IMR-90 (cell line): ENCODE data around the gene MYO7B.

Experiments used
- BHLHE40 ChIP-seq: fragments of 150-350 bp; IDR thresholded peaks from 2 replicates; pipeline ENCODE4 v1.6.1; 2016; ENCODE audit warnings: mild to moderate bottlenecking, low read depth, low read length
- CEBPB ChIP-seq: IDR thresholded peaks from 2 replicates; pipeline ENCODE4 v1.6.1; 2012; ENCODE audit warnings: low read depth, low read length, improper control_type of control experiment
- CTCF ChIP-seq: conservative IDR thresholded peaks from 2 replicates; pipeline ENCODE4 v1.5.1; 2012; ENCODE audit warnings: mild to moderate bottlenecking, low read depth, low read length, improper control_type of control experiment
- MAFK ChIP-seq: IDR thresholded peaks from 2 replicates; pipeline ENCODE4 v1.6.1; 2012; ENCODE audit warnings: low read depth, low read length, improper control_type of control experiment
- POLR2A ChIP-seq: IDR thresholded peaks from 2 replicates; pipeline ENCODE4 v1.6.1; 2012; ENCODE audit warnings: mild to moderate bottlenecking, low read depth, low read length
- RAD21 ChIP-seq: IDR thresholded peaks from 2 replicates; pipeline ENCODE4 v1.6.1; 2012; ENCODE audit warnings: low read length, improper control_type of control experiment
- RCOR1 ChIP-seq: IDR thresholded peaks from 2 replicates; pipeline ENCODE4 v1.6.1; 2012; ENCODE audit warnings: mild to moderate bottlenecking, low read length, improper control_type of control experiment; ENCODE audit not compliant: insufficient replicate concordance
- SMC3 ChIP-seq: fragments of 150-350 bp; IDR thresholded peaks from 2 replicates; pipeline ENCODE4 v1.6.1; 2016; ENCODE audit warnings: low read depth, mild to moderate bottlenecking, antibody characterized with exemption, low read length, moderate library complexity
- TF ChIP-seq, protein P1 (sequence below): fragments of 150-350 bp; IDR thresholded peaks from 2 replicates; pipeline ENCODE4 v1.6.1; 2017; ENCODE audit warnings: mild to moderate bottlenecking, antibody characterized with exemption, low read length, low read depth

DNA sequence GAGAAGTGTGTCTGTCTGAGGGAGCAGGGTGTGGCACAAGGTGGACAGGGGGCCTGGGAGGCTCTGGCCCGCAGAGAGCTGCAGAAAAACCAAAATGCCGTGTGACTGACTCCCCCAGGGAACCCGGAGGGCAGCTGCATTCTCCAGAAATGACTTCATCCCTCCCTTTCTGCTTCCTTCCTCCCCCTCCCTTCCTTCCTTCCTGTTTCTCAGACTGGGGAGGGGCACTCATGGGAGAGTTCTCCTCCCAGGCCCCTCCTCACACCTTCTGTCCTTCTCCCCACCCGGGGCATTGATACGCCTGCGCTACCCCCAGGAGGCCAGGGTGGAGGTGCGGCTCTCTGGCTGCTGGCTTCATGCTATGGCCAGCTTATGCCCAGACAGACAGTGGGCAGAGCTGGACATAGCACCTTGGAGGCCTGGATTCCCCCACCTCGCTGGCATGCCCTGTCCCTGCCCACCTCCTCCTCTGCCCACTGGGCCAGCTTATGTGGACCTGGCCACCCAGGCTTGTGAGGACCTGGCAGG, 102.3 kb downstream of the MYO7B start:
- no peak for TF ChIP-seq CTCF
- no peak for TF ChIP-seq BHLHE40
- TF ChIP-seq RCOR1 = no peak
- no peak for TF ChIP-seq MAFK
- TF ChIP-seq, protein P1, sequence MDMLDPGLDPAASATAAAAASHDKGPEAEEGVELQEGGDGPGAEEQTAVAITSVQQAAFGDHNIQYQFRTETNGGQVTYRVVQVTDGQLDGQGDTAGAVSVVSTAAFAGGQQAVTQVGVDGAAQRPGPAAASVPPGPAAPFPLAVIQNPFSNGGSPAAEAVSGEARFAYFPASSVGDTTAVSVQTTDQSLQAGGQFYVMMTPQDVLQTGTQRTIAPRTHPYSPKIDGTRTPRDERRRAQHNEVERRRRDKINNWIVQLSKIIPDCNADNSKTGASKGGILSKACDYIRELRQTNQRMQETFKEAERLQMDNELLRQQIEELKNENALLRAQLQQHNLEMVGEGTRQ = no peak
- TF ChIP-seq CEBPB = no peak
- no peak for TF ChIP-seq POLR2A
- TF ChIP-seq RAD21 = no peak
- no peak for TF ChIP-seq SMC3
